ENCODE measurements around the gene ZNF343.

ZNF343 gene

DNA sequence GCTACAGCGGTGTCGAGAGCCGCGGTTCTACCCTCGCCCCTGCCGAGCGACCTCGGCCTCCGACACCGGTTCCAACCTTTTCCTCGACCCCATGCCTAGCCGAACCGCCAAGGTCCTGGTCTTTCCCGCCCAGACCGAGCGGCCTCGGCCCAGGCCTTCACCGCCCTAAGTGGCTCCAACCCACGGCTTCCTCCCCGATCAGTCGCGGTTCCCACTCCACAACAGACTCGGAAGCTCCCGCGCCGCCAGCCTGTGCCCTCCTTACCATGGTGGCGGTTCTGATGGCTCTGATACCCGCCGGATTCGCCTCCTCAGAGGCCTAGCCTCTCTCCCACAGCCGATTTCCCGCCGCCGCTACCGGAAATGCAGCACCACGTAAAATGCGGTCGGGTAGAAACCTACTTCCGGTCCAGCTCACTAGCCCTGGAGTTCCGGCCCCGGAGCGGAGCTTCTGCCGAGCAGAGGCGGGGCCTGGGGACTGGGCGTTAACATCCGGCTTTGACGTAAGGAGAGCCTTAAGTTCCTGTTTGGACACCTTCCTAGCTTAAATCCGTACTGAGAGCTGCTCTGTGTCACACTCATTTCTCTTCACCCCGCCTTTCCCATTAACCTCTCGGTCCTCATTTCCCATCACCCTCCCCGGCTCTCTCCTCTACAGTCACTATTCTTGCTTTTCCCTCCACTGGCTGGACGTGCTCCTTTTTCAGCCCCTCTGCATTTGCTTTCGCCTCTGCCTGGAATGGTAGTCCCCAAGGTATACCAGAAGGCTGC, 38.1 kb downstream of the ZNF343 start, which contains the start of gene SNRPB:
Gene SNRPB (minus strand): TSS at position 367 of the 771 bp plus-strand sequence. CDS start 99 bp downstream, at position 268.
- peak; percentile 98 for DNase-seq

DNA sequence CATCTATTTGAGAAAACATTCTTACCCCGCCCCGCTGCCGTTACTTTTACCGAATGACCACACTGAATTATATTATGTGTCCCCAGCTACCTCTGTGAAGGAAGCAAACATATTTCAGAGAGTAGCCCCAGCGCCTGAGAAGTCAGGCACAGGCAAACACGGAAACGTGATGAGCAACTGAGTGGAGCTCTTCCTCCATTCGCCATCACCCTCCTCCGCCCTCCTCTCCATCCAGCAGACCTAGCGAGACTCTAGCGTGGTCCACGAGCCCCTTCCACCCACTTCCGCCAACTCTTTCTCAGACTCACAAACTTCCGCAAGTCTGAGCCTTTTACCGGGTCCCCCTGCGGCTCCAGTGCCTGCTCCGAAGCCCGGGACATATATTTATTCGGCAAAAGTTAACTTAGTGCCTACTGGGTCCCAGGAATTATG, 38.7 kb downstream of the ZNF343 start:
- DNase-seq: peak; percentile 19

DNA sequence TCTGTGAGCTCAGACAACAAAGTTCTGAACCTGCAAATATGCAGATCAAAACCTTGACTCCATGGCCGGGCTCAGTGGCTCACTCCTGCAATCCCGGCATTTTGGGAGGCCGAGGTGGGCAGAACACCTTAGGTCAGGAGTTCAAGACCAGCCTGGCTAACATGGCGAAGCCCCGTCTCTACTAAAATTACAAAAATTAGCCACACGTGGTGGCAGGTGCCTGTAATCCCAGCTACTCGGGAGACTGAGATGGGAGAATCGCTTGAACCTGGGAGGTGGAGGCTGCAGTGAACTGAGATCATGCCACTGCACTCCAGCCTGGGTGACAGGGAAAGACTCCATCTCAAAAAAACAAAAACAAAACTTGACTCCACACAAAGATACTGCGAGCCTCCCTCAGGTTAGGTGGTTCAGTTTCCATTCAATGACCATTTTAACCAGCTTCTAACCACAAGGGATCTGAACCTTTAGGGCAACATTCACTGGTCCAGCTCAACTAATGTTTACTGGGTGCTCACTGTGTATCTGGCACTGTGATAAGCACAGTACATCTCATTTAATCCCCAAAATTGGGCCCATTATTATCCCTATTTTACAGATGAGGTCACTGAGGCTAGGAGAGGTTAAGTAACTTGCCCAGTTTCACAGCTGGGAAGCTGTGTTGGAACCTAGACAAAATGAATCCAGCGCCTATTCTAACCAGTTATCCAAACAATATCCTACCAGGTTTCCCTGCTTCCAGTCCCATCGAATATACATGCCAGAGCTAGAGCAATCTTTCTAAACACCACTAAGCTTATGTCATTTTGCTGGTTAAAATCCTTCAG, 39.9 kb downstream of the ZNF343 start:
- no peak for DNase-seq

DNA sequence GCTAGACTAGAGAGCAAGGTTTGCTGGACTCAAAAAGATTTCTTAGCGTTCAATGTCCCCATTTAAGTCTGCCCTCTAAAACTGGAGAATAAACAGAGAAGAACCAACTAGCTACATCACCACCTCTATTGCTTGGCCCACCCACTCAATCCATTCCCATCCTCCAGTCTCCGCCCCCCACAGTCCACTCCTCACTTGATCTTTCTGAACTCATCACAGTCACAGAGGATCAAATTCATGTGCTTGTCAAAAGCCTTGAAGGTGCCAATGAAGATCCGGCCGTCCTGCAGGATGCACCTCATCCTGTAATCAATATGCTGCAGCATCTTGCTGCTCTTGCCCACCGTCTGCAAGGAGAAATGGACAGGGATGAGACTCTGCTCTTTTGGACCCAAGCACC, 41.3 kb downstream of the ZNF343 start:
- no peak for DNase-seq

DNA sequence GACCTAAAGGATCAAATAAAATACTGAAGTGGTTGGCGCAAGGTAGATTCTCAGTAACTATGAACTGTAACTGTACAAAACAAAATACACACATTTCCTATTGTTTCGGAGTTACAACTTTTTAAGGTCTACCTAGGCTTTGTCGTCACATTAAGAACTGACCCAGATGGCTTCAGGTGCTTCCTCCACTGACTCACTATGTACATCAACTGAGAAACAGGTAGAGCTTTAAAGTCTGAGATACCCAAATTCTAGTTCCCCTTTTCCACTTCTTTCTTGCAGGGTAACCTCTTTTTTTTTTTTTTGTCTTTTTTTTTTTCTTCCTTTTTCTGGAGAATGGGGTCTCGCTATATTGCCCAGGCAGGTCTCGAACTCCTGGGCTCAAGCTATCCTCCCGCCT, 43.6 kb downstream of the ZNF343 start:
- no peak for DNase-seq

DNA sequence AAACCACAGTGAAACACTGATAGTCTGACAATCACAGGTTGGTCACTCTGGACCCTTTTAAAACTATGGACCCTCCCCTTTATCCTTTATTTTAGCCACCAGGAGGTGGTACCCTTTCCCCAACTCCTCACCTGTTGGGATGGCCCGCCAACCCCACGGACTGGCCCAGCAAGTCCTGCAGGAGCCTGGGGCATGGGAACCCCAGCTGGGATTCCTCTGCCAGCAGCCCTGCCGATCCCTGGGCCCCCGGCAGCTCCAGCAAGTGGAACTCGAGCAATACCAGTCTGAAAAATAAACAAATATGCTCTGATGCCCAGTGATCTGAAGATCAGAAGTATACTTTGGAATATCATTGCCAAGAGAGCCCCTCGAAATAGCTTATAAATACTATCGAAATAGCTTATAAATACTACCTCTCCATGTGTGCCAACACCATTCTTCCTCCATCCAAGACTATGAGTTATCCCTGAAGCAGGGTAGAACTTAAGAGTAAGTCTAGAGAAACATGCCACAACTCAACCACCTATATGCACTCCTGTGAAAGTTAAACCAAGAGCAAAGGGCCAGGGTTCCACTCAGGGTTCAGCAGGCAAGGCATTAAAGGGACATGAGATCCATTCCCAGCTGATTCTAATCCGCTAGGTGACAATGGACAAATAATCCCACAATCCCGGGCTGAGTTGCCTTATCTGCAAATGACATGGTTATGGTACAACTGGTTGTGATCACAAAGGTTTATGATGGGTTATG, 44.9 kb downstream of the ZNF343 start:
- DNase-seq: no peak

DNA sequence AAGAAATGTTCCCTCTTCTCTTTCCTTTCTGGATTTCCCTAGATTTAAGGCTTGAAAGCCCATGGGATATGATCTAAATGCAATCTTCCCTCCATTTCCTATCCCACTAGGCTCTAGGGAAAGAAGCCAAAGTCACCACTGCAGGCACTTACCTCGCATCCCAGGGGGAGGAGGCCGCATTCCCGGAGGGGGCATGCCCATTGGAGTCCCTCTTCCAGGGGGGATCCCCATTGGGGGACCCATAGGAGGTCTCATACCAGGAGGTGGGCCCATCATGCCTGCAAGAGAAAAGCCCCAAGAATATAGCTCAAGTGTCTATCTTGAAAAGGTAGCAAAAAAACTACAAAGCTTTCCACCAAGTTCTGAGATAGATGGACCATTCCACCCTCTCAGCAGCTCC, 46.2 kb downstream of the ZNF343 start:
- no peak for DNase-seq

DNA sequence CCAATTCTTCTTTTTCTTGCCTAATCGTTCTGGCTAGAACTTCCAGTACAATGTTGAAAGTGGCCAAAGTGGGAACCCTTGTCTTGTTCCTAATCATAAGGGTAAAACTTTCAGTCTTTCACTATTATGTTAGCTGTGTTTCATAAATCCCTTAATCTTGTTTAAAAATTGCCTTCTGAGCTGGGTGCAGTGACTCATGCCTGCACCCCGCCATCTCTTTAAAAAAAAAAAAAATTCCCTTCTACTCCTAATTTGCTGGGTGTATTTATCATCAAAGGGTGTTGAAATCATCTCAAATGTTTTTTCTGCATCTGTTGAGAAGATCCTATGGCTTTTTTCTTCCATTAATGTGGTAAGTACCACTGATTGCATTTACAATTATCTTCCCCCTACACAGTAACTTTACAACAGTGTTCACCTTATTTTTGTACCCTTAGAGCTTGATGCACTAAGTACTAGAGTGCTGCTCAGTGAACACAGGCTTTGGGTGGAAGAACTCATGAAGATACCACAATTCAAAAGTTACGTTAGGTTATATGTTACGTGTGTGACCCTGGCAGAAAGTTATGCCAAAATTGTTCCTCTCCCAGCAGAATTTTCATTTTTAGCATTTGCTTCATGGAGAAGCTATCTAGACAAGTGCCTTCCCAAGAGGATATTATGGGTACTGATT, 47.8 kb downstream of the ZNF343 start:
- no peak for DNase-seq

DNA sequence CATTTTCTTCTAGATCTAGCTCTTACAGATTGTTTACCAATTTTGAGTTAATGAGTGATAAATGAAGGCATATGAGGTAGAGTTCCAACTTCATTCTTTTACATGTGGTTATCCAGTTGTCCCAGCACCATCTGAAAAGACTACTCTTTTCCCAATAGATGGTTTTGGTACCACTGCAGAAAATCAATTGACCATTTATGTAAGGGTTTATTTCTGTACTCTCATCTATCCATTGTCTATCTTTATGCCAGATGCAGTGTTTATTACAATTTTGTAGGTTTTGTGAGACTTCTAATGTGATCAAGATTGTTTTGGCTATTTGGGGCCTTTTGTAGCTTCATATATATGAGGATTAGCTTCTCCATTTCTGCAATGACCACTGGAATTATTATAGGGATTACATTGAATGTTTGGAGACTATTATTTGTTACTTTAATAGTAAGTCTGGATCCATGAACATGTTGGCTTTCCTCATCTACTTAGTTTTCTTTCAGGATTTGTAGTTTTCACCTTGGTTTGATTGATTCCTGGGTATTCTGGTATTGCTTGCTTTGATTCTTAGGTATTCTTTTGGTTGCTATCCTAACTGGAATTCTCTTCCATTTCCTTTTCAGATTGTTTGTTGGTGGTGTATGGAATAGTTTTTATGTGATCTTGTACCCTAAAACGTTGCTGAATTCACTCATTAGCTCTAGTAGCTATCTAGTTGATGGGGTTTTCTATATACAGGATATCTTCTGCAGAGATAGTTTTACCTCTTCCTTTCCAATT, 48.5 kb downstream of the ZNF343 start:
- no peak for DNase-seq

DNA sequence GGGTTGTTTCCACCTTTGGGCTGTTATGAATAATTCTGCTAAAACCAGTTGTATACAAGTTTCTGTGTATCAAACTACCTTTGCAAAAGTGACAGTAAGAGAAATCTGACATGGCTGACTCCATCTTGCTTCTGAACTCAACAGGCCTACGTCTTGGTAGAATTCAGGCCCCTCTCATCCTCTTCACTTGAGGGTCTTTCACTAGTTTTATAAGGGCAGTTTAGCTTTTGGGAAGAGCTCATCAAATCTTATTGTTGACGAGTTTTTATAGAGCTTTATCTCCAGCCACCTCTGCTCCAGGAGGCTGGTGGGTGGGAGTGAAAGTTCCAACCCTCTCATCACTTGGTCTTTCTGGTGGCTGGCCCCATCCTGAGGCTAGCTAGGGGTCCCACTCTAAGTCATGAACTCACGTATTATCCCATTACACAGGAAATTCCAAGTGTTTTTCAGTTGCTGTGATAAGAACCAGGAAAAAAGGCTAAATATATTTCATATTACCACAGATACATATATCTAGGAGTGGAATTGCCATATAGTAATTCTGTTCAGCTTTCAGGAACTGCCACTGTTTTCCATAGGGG, 49.7 kb downstream of the ZNF343 start:
- DNase-seq: no peak

DNA sequence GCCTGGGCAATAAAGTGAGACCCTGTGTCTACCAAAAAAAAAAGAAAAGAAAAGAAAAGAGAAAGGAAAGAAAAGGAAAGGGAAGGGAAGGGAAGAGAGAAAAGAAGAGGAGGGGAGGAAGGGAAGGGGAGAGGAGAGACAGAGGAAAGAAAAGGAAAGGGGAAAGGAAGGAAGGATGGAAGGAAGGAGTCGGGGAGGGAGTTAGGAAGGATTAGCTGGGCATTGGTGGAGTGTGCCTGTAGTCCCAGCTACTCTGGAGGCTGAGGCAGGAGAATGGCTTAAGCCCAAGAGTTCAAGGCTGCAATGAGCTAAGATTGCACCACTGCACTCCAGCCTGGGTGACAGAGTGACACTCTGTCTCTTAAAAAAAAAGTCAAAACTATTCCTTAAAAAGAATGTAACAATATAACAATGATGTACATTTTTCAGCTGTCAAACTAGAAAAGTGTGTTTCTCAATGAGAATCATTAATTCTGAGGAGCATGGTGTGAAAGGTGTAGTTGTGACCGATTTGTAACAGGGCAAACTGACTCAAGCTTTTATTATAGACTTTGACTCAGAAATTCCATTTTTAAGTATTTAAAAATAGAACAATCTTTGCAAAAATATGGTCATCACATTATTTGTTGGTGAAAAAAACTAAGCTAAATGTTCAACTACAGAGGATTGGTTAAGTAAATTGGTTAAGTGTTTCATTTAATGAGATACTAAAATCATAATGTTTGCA, 52.8 kb downstream of the ZNF343 start:
- no peak for DNase-seq

DNA sequence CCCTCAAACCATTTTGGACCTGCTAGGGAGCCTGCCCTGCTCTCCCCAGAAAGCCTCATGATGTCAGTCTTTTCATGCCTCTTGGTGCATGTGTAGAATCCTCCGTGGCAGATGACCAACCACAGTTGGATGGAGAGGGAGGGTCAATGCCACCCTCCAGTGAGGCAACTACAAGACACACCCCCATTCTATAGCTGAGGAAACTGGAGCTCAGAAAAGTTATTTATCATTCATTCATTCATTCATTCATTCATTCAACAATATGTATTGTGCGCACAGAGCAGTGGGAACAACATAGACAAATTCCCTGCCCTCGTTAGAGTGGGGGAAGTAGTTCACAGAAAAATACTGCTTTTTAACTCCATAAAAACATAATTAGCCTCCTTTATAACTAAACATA, 54.9 kb downstream of the ZNF343 start:
- no peak for DNase-seq

DNA sequence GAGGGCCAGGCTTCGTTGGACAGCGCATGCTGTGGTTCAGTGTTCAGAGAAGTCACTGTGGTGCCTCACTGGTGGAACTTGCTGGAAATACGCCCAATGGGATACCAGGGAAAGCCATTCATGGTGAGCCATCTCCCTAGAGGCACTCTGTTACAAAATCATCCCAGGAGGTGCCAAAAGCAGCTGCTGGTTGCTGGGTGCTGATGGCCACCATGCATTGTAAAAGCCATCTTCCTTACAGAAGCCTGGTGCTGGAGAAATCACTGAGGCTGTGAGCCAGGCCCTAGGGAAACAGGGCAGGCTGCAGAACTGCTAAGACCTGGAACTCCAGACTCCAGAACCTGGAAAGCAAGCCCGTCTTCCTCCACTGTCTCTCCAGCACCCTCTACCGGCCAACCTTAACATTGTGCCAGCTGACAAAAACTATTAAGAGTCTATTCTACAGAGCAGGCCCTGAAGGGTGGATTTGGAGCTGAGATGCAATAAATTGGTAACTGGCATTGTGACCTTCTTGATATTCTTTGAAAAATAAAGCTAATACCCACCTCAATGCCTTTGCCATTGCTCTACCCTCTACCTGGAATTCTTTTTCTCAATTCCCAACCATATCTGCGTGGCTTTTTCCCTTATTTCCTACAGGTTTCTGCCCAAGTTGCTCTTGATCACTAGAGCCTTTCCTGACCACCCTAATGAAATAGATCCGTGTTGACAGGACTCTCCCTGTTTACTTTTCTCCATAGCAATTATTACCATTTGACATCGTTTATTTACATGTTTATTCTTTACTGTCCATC, 56.6 kb downstream of the ZNF343 start:
- peak; percentile 67 for DNase-seq

DNA sequence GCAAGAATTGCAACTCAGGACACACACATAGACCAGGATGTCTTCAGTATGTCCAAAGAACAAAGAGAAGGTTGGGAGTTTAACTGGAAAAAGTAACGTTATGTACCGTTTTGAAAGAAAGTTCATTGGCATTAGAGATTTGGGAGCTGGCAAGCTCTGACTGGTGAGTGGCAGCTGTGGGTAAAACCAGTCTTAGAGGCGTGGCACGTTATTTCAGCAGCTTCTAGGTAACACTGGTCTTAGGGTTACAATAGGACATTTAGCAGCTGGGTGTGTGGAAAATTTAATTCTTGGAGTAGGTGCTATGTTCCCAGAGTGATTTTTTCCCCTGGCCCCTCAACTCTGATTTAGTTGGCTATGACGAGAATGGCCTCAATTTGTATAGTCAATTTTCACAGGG, 57.3 kb downstream of the ZNF343 start:
- DNase-seq: no peak

DNA sequence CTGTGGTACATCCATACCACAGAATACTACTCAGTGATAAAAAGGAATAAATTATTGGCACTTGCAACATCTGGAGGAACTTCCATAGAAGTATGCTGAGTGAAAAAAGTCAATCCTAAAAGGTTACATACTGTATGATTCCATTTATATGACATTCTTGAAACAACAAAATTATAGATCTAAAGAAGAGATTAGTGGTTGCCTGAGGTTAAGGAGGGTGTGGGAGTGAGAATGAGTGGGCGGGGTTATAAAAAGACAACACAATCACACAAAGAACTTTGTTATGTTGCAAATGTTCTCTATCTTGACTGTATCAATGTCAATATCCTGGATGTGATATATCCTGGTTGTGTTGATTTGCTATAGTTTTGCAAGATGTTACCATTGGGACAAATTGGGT, 59.3 kb downstream of the ZNF343 start:
- DNase-seq: no peak

DNA sequence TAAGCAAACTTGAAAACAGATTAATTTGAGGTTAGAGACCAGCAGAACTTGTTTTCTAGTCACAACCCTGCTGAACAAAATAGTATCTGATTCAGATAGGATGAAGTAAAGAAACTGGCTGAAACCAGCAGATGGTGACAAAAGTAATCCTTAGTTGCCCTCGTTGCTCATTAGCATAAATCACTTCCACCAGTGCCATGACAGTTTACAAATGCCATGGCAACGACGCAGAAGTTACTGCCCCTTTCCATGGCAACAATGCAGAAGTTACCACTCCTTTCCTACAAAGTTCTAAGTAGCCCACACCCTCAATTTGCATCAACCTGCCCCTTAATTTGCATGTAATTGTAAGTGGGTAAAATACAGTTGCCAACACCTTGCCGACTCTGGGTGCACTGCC, 61.9 kb downstream of the ZNF343 start:
- DNase-seq: no peak
